HG02610 (cell line): ENCODE results near the gene NXPE4.
"Not testable (repeated sequence)": the region's sequence is repeated elsewhere in the genome, so short reads cannot be mapped to it uniquely, and the experiment has no call there.

Source experiments
- ATAC-seq: cut with Tn5 transposase; IDR thresholded peaks from one replicate; pipeline ENCODE4 v1.9.1; 2021; ENCODE audit warnings: mild to moderate bottlenecking, moderate library complexity; ENCODE audit not compliant: unreplicated experiment

The NXPE4 gene

DNA sequence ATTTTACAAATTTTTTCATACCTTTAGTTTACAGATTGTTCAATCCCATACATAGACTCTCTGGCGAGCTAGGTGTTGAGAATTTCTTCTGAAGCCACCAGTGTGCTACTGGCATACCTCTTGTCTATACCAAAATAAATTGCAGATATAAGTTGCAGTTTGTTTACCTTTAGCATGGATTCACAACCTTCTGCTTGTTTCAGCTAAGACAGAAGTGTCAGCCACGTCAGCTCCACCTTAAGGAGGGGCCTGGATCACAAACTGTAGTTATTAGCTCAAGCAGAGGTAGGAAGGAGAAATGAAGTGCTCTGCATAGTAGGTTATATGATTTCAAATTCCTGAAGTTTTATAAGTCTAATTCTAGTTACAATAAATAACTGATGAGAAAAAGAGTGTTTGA is at the start of gene NXPE4:
Gene NXPE4 (minus strand): TSS at position 216 of the 400 bp plus-strand sequence. CDS start 1,027 bp downstream, outside the sequence.
- no peak for ATAC-seq

DNA sequence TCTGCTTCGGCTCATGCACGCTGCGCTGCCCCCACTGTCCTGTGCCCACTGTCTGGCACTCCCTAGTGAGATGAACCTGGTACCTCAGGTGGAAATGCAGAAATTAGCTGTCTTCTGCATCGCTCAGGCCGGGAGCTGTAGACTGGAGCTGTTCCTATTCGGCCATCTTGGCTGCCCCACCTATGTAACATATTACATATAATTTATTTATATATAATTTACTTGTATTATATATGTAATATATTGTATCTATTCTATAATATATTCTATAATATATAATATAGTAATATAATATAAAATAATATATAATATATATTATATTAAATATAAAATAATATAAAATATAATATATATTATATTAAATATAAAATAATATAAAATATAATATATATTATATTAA is 43.9 kb upstream of the NXPE4 start:
- not testable (repeated sequence) for ATAC-seq

DNA sequence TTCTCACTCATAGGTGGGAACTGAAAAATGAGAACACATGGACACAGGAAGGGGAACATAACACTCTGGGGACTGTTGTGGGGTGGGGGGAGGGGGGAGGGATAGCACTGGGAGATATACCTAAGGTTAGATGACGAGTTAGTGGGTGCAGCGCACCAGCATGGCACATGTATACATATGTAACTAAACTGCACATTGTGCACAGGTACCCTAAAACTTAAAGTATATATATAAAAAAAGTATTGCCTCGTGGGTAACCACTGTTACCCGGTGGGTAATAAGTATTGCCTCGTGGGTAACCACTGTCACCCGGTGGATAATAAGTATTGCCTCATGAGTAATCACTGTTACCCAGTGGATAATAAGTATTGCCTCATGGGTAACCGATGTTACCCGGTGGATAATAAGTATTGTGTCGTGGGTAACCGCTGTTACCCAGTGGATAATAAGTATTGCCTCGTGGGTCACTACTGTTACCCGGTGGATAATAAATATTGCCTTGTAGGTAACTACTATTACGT is 35.9 kb upstream of the NXPE4 start:
- ATAC-seq: not testable (repeated sequence)

DNA sequence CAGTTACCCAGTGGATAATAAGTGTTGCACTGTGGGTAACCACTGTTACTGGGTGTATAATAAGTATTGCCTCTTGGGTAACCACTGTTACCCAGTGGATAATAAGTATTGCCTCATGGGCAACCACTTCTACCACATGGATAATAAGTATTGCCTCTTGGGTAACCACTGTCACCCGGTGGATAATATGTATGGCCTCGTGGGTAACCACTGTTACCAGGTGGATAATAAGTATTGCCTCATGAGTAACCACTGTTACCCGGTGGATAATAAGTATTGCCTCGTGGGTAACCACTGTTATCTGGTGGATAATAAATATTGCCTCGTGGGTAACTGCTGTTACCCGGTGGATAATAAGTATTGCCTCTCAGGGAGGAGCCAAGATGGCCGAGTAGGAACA is 29.7 kb upstream of the NXPE4 start:
- no peak for ATAC-seq

DNA sequence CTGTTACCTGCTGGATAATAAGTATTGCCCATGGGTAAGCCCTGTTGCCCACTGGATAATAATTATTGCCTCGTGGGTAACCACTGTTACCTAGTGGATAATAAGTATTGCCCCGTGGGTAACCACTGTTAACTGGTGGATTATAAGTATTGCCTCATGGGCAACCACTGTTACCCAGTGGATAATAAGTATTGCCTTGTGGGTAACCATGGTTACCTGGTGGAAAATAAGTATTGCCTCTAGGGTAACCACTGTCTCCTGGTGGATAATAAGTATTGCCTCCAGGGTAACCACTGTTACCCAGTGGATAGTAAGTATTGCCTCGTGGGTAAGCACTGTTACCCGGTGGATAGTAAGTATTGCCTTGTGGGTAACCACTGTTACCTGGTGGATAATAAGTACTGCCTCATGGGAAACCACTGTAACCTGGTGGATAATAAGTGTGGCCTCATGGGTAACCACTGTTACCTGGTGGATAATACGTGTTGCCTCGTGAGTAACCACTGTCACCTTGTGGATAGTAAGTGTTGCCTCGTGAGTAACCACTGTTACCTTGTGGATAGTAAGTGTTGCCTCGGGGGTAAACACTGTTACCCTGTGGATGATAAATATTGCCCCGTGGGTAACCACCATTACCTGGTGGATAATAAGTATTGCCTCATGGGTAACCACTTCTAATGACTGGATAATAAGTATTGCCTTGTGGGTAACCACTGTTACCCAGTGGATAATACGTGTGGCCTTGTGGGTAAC is 29.0 kb upstream of the NXPE4 start:
- no peak for ATAC-seq

DNA sequence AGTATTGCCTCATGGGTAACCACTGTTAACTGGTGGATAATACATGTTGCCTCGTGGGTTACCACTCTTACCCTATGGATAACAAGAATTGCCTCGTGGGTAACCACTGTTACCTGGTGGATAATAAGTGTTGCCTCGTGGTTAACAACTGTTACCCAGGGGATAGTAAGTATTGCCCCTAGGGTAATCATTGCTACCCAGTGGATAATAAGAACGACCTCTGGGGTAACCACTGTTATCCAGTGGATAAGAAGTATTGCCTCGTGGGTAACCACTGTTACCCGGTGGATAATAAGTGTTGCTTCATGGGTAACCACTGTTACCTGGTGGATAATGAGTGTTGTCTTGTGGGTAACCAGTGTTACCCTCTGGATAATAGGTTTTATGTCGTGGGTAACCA is 28.1 kb upstream of the NXPE4 start:
- ATAC-seq: no peak

DNA sequence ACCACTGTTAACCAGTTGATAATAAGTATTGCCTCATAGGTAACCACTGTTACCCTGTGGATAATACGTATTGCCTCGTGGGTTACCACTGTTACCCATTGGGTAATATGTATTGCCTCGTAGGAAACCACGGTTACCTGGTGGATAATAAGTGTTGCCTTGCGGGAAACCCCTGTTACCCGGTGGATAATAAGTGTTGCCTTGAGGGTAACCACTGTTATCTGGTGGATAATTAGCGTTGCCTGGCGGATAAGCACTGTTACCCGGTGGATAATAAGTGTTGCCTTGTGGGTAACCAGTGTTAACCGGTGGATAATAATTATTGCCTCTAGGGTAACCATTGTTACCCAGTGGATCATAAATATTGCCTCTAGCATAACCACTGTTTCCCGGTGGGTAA is 27.3 kb upstream of the NXPE4 start:
- peak; percentile 9 for ATAC-seq

DNA sequence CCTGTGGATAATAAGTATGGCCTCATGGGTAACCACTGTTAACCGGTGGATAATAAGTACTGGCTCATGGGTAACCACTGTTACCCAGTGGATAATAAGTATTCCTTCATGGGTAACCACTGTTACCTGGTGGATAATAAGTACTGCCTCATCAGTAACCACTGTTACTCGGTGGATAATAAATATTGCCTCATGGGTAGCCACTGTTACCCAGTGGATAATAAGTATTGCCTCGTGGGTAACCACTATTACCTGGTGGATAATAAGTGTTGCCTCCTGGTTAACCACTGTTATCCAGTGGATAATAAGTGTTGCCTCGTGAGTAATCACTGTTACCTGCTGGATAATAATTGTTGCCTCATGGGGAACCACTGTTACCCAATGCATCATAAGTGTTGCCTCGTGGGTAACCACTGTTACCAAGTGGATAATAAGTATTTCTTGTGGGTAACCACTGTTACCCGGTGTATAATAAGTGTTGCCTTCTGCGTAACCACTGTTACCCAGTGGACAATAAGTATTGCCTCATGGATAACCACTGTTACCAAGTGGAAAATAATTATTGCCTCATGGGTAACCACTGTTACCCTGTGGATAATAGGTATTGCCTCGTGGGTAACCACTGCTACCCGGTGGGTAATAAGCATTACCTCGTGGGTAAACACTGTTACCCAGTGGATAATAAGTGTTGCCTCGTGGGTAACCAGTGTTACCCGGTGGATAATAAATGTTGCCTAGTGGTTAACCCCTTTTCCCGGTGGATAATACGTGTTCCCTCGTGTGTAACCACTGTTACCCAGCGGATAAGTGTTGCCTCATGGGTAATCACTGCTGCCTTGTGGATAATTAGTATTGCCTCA is 26.6 kb upstream of the NXPE4 start:
- no peak for ATAC-seq

DNA sequence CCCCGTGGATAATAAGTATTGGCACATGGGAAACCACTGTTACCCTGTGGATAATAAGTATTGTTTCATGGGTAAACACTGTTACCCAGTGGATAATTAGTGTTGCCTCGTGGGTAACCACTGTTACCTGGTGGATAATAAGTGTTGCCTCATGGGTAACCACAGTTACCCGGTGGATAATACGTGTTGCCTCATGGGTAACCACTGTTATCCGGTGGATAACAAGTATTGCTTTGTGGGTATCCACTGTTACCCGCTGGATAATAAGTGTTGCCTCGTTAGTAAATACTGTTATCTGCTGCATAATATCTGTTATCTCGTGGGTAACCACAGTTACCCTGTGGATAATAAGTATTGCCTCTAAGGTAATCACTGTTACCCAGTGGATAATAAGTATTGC is 25.5 kb upstream of the NXPE4 start:
- ATAC-seq: no peak

DNA sequence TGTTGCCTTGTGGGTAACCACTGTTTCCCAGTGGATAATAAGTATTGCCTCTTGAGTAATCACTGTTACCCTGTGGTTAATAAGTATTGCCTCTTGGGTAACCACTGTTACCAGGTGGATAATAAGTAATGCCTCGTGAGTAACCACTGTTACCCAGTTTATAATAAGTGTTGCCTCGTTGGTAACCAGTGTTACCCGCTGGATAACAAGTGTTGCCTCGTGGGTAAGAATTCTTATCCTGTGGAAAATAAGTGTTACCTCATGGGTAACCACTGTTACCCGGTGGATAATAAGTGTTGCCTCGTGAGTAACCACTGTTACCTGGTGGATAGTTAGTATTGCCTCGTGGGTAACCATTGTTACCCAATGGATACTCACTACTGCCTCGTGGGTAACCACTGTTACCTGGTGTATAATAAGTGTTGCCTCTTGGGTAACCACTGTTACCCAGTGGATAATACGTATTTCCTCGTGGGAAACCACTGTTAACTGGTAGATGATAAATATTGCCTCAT is 24.1 kb upstream of the NXPE4 start:
- ATAC-seq: no peak

DNA sequence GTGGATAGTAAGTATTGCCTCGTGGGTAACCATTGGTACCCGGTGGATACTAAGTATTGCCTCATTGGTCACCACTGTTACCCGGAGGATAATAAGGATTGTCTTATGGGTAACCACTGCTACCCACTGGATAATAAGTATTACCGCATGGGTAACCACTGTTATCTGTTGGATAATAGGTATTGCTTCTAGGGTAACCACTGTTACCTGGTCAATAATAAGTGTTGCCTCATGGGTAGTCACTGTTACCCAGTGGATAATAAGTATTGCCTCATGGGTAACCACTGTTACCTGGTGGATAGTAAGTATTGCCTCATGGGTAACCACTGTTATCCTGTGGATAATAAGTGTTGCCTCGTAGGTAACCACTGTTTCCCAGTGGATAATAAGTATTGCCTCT is 22.6 kb upstream of the NXPE4 start:
- no peak for ATAC-seq

DNA sequence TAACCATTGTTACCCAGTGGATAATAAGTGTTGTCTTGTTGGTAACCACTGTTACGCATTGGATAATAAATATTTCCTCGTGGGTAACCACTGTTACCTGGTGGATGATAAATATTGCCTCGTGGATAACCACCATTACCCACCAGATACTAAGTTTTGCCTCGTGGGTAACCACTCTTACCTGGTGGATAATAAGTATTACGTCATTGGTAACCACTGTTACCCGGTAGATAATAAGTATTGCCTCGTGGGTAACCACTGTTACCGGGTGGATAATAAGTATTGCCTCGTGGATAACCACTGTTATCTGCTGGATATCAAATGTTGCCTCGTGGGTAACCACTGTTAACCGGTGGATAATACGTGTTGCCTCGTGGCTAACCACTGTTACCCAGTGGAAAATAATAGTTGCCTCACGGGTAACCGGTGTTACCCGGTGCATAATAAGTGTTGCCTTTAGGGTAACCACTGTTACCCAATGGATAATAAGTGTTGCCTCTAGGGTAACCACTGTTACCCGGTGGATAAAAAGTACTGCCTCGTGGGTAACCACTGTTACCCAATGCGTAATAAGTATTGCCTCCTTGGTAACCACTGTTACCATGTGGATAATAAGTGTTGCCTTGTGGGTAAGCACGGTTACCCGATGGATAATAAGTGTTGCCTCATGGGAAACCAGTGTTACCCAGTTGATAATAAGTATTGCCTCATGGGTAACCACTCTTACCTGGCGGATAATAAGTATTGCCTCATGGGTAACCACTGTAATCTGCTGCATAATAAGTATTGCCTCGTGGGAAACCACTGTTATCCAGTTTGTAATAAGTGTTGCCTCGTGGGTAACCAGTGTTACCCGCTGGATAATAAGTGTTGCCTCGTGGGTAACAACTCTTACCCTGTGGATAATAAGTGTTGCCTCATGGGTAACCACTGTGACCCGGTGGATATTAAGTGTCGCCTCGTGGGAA is 21.9 kb upstream of the NXPE4 start:
- no peak for ATAC-seq

DNA sequence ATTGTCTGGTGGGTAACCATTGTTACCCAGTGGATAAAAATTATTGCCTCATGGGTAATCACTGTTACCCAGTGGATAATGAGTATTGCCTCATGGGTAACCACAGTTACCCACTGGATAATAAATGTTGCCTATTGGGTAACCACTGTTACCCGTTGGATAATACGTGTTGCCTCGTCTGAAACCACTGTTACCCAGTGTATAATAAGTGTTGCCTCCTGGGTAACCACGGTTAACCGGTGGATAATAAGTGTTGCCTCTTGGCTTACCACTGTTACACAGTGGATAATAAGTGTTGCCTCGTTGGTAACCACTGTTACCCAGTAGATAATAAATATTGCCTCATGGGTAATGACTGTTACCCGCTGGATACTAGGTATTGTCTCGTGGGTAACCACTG is 20.9 kb upstream of the NXPE4 start:
- no peak for ATAC-seq

DNA sequence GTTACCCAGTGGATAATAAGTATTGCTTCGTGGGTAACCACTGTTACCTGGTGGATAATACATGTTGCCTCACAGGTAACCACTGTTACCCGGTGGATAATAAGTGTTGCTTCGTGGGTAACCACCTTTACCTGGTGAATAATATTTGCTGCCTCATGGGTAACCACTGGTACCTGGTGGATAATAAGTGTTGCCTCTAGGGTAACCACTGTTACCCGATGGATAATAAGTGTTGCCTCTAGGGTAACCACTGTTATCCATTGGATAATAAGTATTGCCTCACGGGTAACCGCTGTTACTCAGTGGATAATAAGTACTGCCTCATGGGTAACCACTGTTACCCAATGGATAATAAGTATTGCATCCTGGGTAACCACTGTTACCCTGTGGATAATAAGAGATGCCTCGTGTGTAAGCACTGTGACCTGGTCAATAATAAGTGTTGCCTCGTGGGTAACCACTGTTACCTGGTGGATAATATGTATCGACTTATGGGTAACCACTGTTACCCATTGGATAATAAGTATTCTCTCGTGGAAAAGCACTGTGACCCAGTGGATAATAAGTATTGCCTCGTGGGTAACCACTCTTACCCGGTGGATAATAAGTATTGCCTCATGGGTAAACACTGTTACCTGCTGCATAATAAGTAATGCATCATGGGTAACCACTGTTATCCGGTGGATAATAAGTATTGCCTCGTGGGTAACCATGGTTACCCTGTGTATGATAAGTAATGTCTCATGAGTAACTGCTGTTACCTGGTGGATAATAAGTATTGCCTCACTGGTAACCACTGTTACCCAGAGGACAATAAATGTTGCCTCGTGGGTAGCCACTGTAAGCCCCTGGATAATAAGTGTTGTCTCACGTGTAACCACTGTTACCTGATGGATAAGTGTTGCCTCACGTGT is 20.1 kb upstream of the NXPE4 start:
- ATAC-seq: no peak

DNA sequence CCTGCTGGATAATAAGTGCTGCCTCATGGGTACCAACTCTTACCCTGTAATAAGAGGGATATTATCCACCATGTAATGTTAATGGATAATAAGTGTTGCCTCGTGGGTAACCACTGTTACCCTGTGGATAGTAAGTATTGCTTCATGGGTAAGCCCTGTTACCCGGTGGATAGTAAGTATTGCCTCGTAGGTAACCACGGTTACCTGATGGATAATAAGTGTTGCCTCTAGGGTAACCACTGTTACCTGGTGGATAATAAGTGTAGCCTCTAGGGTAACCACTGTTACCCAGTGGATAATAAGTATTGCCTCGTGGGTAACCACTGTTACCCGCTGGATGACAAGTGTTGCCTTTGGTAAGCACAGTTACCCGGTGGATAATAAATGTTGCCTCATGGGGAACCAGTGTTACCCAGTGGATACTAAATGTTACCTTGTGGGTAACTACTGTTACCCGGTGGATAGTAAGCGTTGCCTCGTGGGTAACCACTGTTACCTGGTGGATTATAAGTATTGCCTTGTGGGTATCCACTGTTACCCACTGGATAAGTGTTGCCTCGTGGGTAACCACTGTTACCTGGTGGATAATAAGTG is 18.6 kb upstream of the NXPE4 start:
- peak; percentile 19 for ATAC-seq

DNA sequence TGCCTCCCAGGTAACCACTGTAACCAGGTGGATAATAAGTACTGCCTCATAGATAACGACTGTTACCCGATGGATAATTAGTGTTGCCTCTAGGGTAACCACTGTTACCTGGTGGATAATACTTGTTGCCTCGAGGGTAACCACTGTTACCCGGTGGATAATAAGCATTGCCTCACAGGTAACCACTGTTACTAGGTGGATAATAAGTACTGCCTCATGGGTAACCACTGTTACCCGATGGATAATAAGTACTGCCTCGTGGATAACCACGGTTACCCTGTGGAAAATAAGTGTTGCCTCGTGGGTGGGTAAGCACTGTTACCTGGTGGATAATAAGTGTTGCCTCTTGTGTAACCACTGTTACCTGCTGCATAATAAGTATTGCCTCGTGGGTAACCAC is 17.5 kb upstream of the NXPE4 start:
- not testable (repeated sequence) for ATAC-seq

DNA sequence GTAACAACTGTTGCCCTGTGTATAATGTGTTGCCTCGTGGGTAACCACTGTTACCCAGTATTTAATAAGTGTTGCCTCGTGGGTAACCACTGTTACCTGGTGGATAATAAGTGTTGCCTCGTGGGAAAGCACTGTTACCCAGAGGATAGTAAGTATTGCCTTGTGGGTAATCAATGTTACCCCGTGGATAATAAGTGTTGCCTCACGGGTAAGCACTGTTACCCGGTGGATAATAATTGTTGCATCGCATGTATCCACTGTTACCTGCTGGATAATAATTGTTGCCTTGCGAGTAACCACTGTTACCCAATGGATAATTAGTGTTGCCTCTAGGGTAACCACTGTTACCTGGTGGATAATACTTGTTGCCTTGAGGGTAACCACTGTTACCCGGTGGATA is 17.1 kb upstream of the NXPE4 start:
- no peak for ATAC-seq

DNA sequence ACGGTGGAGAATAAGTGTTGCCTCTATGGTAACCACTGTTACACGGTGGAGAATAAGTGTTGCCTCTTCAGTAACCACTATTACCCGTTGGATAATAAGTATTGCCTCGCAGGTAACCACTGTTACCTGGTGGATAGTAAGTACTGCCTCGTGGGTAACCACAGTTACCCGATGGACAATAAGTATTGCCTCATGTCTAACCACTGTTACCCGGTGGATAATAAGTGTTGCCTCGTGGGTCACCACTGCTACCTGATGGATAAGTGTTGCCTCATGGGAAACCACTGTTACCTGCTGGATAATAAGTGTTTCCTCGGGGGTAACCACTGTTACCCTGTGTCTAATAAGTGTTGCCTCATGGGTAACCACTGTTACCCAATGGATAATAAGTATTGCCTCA is 16.6 kb upstream of the NXPE4 start:
- not testable (repeated sequence) for ATAC-seq
